H1 (cell line): Measurements from ENCODE around the gene NECTIN1. TPM values are rescaled to one million over a fixed set of nuclear protein-coding genes. Genes with fewer than 3 reads are reported as not detected.

ENCODE experiments used
- CTCF ChIA-PET: fragments of 300-600 bp; sonication (Branson Sonifier 250); formaldehyde crosslinking; loops from one replicate; lab custom pipeline; 2021; ENCODE audit not compliant: partially characterized antibody; lab: Charles Lee
- POLR2A ChIA-PET: fragments of 300-600 bp; sonication (Branson Sonifier 250); formaldehyde crosslinking; loops from one replicate; lab custom pipeline; 2021; ENCODE audit warnings: inconsistent platforms; ENCODE audit not compliant: partially characterized antibody; lab: Charles Lee
- DNase-seq, 2 experiments: peaks; one replicate each; pipeline versions ENCODE4 v3.0.0 to v3.0.0-alpha.2; 2010 to 2022; ENCODE audit warnings: low spot score in 2 of 2, low read depth in 1 of 2, mixed read lengths in 1 of 2
- FAIRE-seq: peaks from 2 replicates; lab custom pipeline; 2011; peaks lifted over from hg19 to GRCh38; lab: Jason Lieb, UNC
- H2AFZ ChIP-seq: 2 replicates; pipeline ENCODE4 v1.8.1; 2012; ENCODE audit warnings: low read length, inconsistent platforms
- H2AK5ac ChIP-seq: 2 replicates; pipeline ENCODE4 v1.6.1; 2013; ENCODE audit warnings: low read depth, low read length
- H2BK120ac ChIP-seq: replicated peaks from 2 replicates; pipeline ENCODE3; 2013; ENCODE audit warnings: low read depth, low read length, inconsistent platforms
- H2BK12ac ChIP-seq: 2 replicates; pipeline ENCODE4 v1.6.1; 2013; ENCODE audit warnings: low read depth, low read length
- H2BK15ac ChIP-seq: 2 replicates; pipeline ENCODE4 v1.6.1; 2013; ENCODE audit warnings: low read length
- H2BK20ac ChIP-seq: 2 replicates; pipeline ENCODE4 v1.6.1; 2013; ENCODE audit warnings: low read length
- H2BK5ac ChIP-seq: 2 replicates; pipeline ENCODE4 v1.6.1; 2013; ENCODE audit warnings: low read depth, low read length
- H3K14ac ChIP-seq: 2 replicates; pipeline ENCODE4 v1.6.1; 2013; ENCODE audit warnings: inconsistent platforms; ENCODE audit not compliant: insufficient read length
- H3K18ac ChIP-seq: 2 replicates; pipeline ENCODE4 v1.6.1; 2013; ENCODE audit warnings: low read length; ENCODE audit errors: extremely low read depth
- H3K23ac ChIP-seq: 2 replicates; pipeline ENCODE4 v1.6.1; 2013; ENCODE audit warnings: inconsistent platforms; ENCODE audit not compliant: insufficient read length
- H3K23me2 ChIP-seq: 2 replicates; pipeline ENCODE4 v1.6.1; 2013; ENCODE audit warnings: low read depth, low read length
- H3K27ac ChIP-seq: 2 replicates; pipeline ENCODE4 v1.6.1; 2011; ENCODE audit warnings: low read depth, low read length, inconsistent platforms
- H3K27me3 ChIP-seq, 4 experiments: replicated peaks in 1 of 4; 1 replicate in 1 of 4; 2 replicates in 3 of 4; pipeline versions ENCODE4 v1.6.1 to v1.8.1; 2011 to 2013; ENCODE audit warnings: low read length in 3 of 4, mild to moderate bottlenecking in 3 of 4, inconsistent platforms in 2 of 4, mixed read lengths in 2 of 4, moderate library complexity in 1 of 4; ENCODE audit not compliant: control insufficient read depth in 3 of 4, insufficient read depth in 3 of 4; ENCODE audit errors: extremely low read depth in 1 of 4
- H3K36me3 ChIP-seq, 4 experiments: 2 replicates each; pipeline versions ENCODE4 v1.6.1 to v1.8.1; 2011 to 2013; ENCODE audit warnings: mild to moderate bottlenecking in 4 of 4, low read length in 3 of 4, moderate library complexity in 2 of 4, control low read depth in 1 of 4, inconsistent platforms in 1 of 4; ENCODE audit not compliant: insufficient read depth in 4 of 4, control insufficient read depth in 2 of 4
- H3K4ac ChIP-seq: replicated peaks from 2 replicates; pipeline ENCODE3; 2013; ENCODE audit warnings: low read length, low read depth, mixed read lengths, inconsistent platforms; ENCODE audit not compliant: insufficient read length
- H3K4me1 ChIP-seq, 4 experiments: replicated peaks in 1 of 4; 1 replicate in 1 of 4; 2 replicates in 3 of 4; pipeline versions ENCODE4 v1.6.1 to v1.8.1; 2011 to 2013; ENCODE audit warnings: low read length in 3 of 4, inconsistent platforms in 2 of 4, mixed read lengths in 1 of 4; ENCODE audit not compliant: insufficient read depth in 4 of 4, control insufficient read depth in 3 of 4
- H3K4me2 ChIP-seq, 2 experiments: 2 replicates each; pipeline versions ENCODE4 v1.6.1 to v1.8.1; 2011 to 2013; ENCODE audit warnings: low read depth in 2 of 2, low read length in 2 of 2, control low read depth in 1 of 2, inconsistent platforms in 1 of 2, mild to moderate bottlenecking in 1 of 2; ENCODE audit not compliant: insufficient read depth in 1 of 2
- H3K4me3 ChIP-seq, 4 experiments: fragments of 200-600, 300-600 bp in 1 of 4; sonication (generic), shearing (Covaris generic), sonication (Bioruptor Twin) in 1 of 4; 2 replicates each; pipeline versions ENCODE4 v1.5.1 to v1.8.1; 2011 to 2016; ENCODE audit warnings: low read length in 4 of 4, low read depth in 3 of 4, control low read depth in 2 of 4, inconsistent platforms in 2 of 4, mild to moderate bottlenecking in 2 of 4, mixed read lengths in 1 of 4, moderate library complexity in 1 of 4; ENCODE audit not compliant: insufficient read depth in 2 of 4; ENCODE audit errors: extremely low read depth in 1 of 4
- H3K56ac ChIP-seq: replicated peaks from 2 replicates; pipeline ENCODE3; 2013; ENCODE audit warnings: low read depth, mild to moderate bottlenecking, mixed read lengths, low read length, inconsistent platforms; ENCODE audit not compliant: insufficient read length
- H3K79me1 ChIP-seq: 2 replicates; pipeline ENCODE4 v1.6.1; 2013; ENCODE audit warnings: low read depth, low read length, control low read depth
- H3K79me2 ChIP-seq, 2 experiments: 2 replicates each; pipeline versions ENCODE4 v1.6.1 to v1.8.1; 2012 to 2013; ENCODE audit warnings: low read length in 2 of 2, mild to moderate bottlenecking in 2 of 2, inconsistent platforms in 1 of 2; ENCODE audit not compliant: insufficient read depth in 2 of 2, control insufficient read depth in 1 of 2
- H3K9ac ChIP-seq, 4 experiments: replicated peaks in 1 of 4; 1 replicate in 1 of 4; 2 replicates in 3 of 4; pipeline versions ENCODE4 v1.6.1 to v1.8.1; 2011 to 2013; ENCODE audit warnings: low read depth in 3 of 4, low read length in 3 of 4, control low read depth in 2 of 4, mild to moderate bottlenecking in 2 of 4, moderate library complexity in 2 of 4, inconsistent platforms in 1 of 4; ENCODE audit errors: extremely low read depth in 1 of 4
- H3K9me3 ChIP-seq, 2 experiments: 2 replicates each; pipeline versions ENCODE4 v1.6.1 to v1.8.1; 2012 to 2013; ENCODE audit warnings: mild to moderate bottlenecking in 2 of 2, moderate library complexity in 2 of 2, control low read depth in 1 of 2, inconsistent platforms in 1 of 2, low read depth in 1 of 2, low read length in 1 of 2, mixed read lengths in 1 of 2; ENCODE audit not compliant: insufficient read depth in 2 of 2
- H4K20me1 ChIP-seq, 2 experiments: replicated peaks in 1 of 2; 2 replicates each; pipeline versions ENCODE3 to v1.8.1; 2011 to 2013; ENCODE audit warnings: inconsistent platforms in 2 of 2, low read length in 2 of 2, mild to moderate bottlenecking in 1 of 2; ENCODE audit not compliant: insufficient read depth in 2 of 2, control insufficient read depth in 1 of 2
- H4K5ac ChIP-seq: 2 replicates; pipeline ENCODE4 v1.6.1; 2013; ENCODE audit warnings: low read length, low read depth, mixed read lengths, inconsistent platforms; ENCODE audit not compliant: insufficient read length
- H4K8ac ChIP-seq: 2 replicates; pipeline ENCODE4 v1.8.0; 2013; ENCODE audit warnings: mild to moderate bottlenecking, moderate library complexity, low read length, inconsistent platforms; ENCODE audit not compliant: insufficient read depth; ENCODE audit errors: extremely low read depth
- H4K91ac ChIP-seq: replicated peaks from 2 replicates; pipeline ENCODE3; 2013; ENCODE audit warnings: low read length, mixed read lengths, inconsistent platforms; ENCODE audit not compliant: insufficient read length
- BRCA1 ChIP-seq: IDR thresholded peaks from 2 replicates; pipeline ENCODE4 v1.6.1; 2012; ENCODE audit warnings: low read depth, low read length, improper control_type of control experiment
- EP300 ChIP-seq, 2 experiments: IDR thresholded peaks; 1 replicate in 1 of 2; 2 replicates in 1 of 2; pipeline ENCODE4 v1.6.1; 2011 to 2012; ENCODE audit warnings: low read depth in 2 of 2, low read length in 2 of 2, mild to moderate bottlenecking in 2 of 2, borderline replicate concordance in 1 of 2, inconsistent platforms in 1 of 2, moderate library complexity in 1 of 2
- KDM1A ChIP-seq: fragments of 200-600, 300-600 bp; sonication (generic); IDR thresholded peaks from 2 replicates; pipeline ENCODE4 v1.7.1; 2016; ENCODE audit warnings: mild to moderate bottlenecking, low read length, borderline replicate concordance
- POLR2A ChIP-seq, 2 experiments: IDR thresholded peaks; 1 replicate in 1 of 2; 2 replicates in 1 of 2; pipeline ENCODE4 v1.6.1; 2011; ENCODE audit warnings: low read depth in 2 of 2, low read length in 2 of 2, mild to moderate bottlenecking in 2 of 2; ENCODE audit errors: control extremely low read depth in 1 of 2
- RNF2 ChIP-seq: fragments of 200-900, 300-1000 bp; sonication (generic); IDR thresholded peaks from 2 replicates; pipeline ENCODE4 v1.7.1; 2016; ENCODE audit warnings: borderline replicate concordance, low read depth, mild to moderate bottlenecking, antibody characterized with exemption, low read length; ENCODE audit not compliant: poor library complexity, severe bottlenecking; ENCODE audit errors: missing control alignments
- TAF1 ChIP-seq: IDR thresholded peaks from 2 replicates; pipeline ENCODE4 v1.6.1; 2011; ENCODE audit warnings: mild to moderate bottlenecking, low read depth, low read length
- TCF12 ChIP-seq: IDR thresholded peaks from 2 replicates; pipeline ENCODE4 v1.6.1; 2011; ENCODE audit warnings: low read depth, mild to moderate bottlenecking, low read length
- WGBS, 2 experiments: shearing (Covaris generic) in 1 of 2; methylation state at CpG; one replicate each; pipeline versions ENCODE4 v1.1.6 to v1.1.7; 2013 to 2015; ENCODE audit warnings: low lambda C conversion rate in 2 of 2, mixed read lengths in 2 of 2, inconsistent platforms in 1 of 2, low coverage in 1 of 2, missing lambda C conversion rate in 1 of 2; ENCODE audit not compliant: insufficient replicate concordance in 2 of 2, insufficient coverage in 1 of 2, insufficient read length in 1 of 2; ENCODE audit errors: extremely low coverage in 1 of 2, missing lambda C conversion rate in 1 of 2; 5-methylcytosine and 5-hydroxymethylcytosine counted together
- polyA plus RNA-seq, 7 experiments: library from polyadenylated mRNA; depleted of rRNA in 3 of 7; stranded (reverse) in 5 of 7; unstranded in 2 of 7; fragments of >200 nt in 5 of 7; fragments of 200-250 nt in 2 of 7; gene quantifications; 1 replicate in 5 of 7; 2 replicates in 1 of 7; 4 replicates in 1 of 7; pipeline versions ENCODE4 v1.2.1 to v1.2.3, GENCODE V29; 2011 to 2013; ENCODE audit warnings: missing spikeins in 2 of 7, mixed read lengths in 2 of 7
- total RNA-seq: library from RNA; stranded (reverse); fragmentation: NEBNext Ultra II Directional; extraction: Animal tissue kit (Norgen Biotek cat#: 25700); gene quantifications from 2 replicates; pipeline ENCODE4 v1.2.1, GENCODE V29; 2021
- TF ChIP-seq, protein P1 (sequence below), 3 experiments: IDR thresholded peaks; 1 replicate in 2 of 3; 2 replicates in 1 of 3; pipeline versions ENCODE4 v1.5.1 to v1.6.1; 2011; ENCODE audit warnings: low read length in 3 of 3, mild to moderate bottlenecking in 3 of 3, inconsistent platforms in 2 of 3, low read depth in 1 of 3, moderate library complexity in 1 of 3; ENCODE audit not compliant: insufficient read depth in 1 of 3; ENCODE audit errors: control extremely low read depth in 1 of 3

Gene NECTIN1
- total and polyA plus RNA-seq, 2 of the 8 experiments (the other 6 are each of a cell fraction or from before 2014, with no cell fraction given), result 43.2 to 97.7 TPM

DNA sequence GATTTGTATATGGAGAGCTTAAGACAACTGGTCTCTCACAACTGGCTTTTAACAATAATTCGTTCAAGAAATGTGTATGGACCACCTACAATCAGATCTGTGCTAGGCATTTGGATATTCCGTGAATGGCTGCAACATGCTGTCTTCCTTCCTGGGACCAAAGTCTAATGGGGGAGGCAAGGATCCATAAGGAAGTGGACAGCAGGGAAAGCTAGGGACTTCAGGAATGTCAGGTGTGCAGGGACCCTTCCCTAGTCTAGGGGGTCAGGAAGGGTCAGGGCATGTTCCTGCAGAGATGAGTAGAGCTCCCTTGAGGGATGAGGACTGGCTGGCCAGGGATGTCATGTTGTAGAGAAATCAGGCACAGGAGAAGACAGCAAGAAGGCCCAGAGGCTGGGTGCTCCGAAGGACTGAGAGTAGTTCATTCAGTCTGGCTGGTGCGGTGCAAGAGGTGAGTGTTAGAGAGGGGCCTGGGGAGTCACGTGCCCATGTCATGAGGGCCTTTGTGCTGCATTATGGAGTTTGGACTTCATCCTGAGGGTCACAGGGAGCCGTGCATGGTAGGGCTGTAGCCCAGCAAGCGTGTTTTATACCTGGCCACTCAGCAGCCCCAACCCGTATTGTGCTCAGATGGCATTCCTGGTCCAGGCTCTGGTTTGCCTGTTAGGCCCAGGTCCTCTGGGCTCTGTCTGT, 8.5 kb upstream of the NECTIN1 start:
- no peak overlapping the region for H2BK120ac ChIP-seq
- 76% methylated on average over 8 of the region's 8 CpGs; no CpG with 5 or more reads in 1 of the 2 experiments for WGBS, 2 experiments
- H3K79me2 ChIP-seq, result no peaks in the 10 kb centered on the region
- H2AFZ ChIP-seq, result no peak overlapping the region
- H4K5ac ChIP-seq, result no peak overlapping the region
- H3K23me2 ChIP-seq, result peaks cover 9% of the 10 kb centered on the region; the same call in 1 of the 2 replicates
- H3K18ac ChIP-seq, result no peak overlapping the region
- DNase-seq (no peak), FAIRE-seq (no peak)
- no peak overlapping the region for H3K14ac ChIP-seq
- H3K4me3 ChIP-seq, result no peak overlapping the region
- H3K36me3 ChIP-seq, result no peaks in the 10 kb centered on the region
- no peaks in the 10 kb centered on the region for H3K79me1 ChIP-seq
- H3K56ac ChIP-seq, result no peak overlapping the region
- H3K4ac ChIP-seq, result no peak overlapping the region
- no peak overlapping the region for H2BK20ac ChIP-seq
- no peak overlapping the region for H4K91ac ChIP-seq
- no peaks in the 10 kb centered on the region for H3K9me3 ChIP-seq
- peaks cover 0 to 8% (median 7%) of the 10 kb centered on the region in 4 experiments; a peak in 4 of 7 replicates for H3K27me3 ChIP-seq
- peaks cover 0 to 6% (median 5%) of the 10 kb centered on the region in 4 experiments; a peak in 5 of 7 replicates for H3K4me1 ChIP-seq
- POLR2A ChIA-PET, result interaction anchor here (1.7 kb wide), 1 partner anchor 8 kb away, joined by 4 read pairs; the partner anchor contains the start of gene NECTIN1
- H4K20me1 ChIP-seq, result peaks cover 0 to 15% of the 10 kb centered on the region in 2 experiments
- no peak overlapping the region for H2BK5ac ChIP-seq
- H3K9ac ChIP-seq, result no peak overlapping the region
- H2AK5ac ChIP-seq, result no peak overlapping the region
- H3K23ac ChIP-seq, result no peak overlapping the region
- H2BK15ac ChIP-seq, result no peak overlapping the region
- no peak overlapping the region for H4K8ac ChIP-seq
- no peak overlapping the region for H3K4me2 ChIP-seq
- no peak overlapping the region for H2BK12ac ChIP-seq
- no peak overlapping the region for H3K27ac ChIP-seq
- CTCF ChIA-PET, result interaction anchor here (0.6 to 3.6 kb wide), 6 partner anchors 8 to 371 kb away, joined by 3 to 17 read pairs (median 4); partner anchors contain the start of gene NECTIN1
- TF ChIP-seq TCF12 (no peak), TAF1 (no peak), RNF2 (no peak), KDM1A (no peak), EP300 (IDR thresholded peaks at IDR 0.05; ENCODE audit: borderline replicate concordance in 1 of 2, low read depth in 2 of 2, low read length in 2 of 2) (no peak), BRCA1 (no peak), POLR2A (IDR thresholded peaks at IDR 0.05; ENCODE audit: control extremely low read depth in 1 of 2, low read depth in 2 of 2, low read length in 2 of 2) (no peak)
- TF ChIP-seq, protein P1, sequence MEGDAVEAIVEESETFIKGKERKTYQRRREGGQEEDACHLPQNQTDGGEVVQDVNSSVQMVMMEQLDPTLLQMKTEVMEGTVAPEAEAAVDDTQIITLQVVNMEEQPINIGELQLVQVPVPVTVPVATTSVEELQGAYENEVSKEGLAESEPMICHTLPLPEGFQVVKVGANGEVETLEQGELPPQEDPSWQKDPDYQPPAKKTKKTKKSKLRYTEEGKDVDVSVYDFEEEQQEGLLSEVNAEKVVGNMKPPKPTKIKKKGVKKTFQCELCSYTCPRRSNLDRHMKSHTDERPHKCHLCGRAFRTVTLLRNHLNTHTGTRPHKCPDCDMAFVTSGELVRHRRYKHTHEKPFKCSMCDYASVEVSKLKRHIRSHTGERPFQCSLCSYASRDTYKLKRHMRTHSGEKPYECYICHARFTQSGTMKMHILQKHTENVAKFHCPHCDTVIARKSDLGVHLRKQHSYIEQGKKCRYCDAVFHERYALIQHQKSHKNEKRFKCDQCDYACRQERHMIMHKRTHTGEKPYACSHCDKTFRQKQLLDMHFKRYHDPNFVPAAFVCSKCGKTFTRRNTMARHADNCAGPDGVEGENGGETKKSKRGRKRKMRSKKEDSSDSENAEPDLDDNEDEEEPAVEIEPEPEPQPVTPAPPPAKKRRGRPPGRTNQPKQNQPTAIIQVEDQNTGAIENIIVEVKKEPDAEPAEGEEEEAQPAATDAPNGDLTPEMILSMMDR (IDR thresholded peaks at IDR 0.05; ENCODE audit: control extremely low read depth in 1 of 3, insufficient read depth in 1 of 3, low read depth in 1 of 3, low read length in 3 of 3), result no peak
